ENCODE measurements around the gene OR9Q1. TPM values are rescaled to one million over a fixed set of nuclear protein-coding genes. Genes with fewer than 3 reads are reported as not detected.

OR9Q1 gene
- total and polyA plus RNA-seq, 2 of the 8 experiments (the other 6 are each of a cell fraction or from before 2014, with no cell fraction given) = not detected

- no peak overlapping the region for H3K4me3 ChIP-seq (ENCODE audit: extremely low read depth in 1 of 4, insufficient read depth in 2 of 4, low read depth in 3 of 4, low read length in 4 of 4)
- ChIA-PET CTCF (ENCODE audit: partially characterized antibody) (no interaction called here), POLR2A (ENCODE audit: partially characterized antibody) (no interaction called here)
- no peaks in the 10 kb centered on the region for H3K23me2 ChIP-seq (ENCODE audit: low read depth, low read length)
- no peak overlapping the region for H2BK5ac ChIP-seq (ENCODE audit: low read depth, low read length)
- H2AFZ ChIP-seq (ENCODE audit: low read length) = no peak overlapping the region
- no peak for FAIRE-seq
- H3K4me1 ChIP-seq (replicated peaks in 1 of 4; ENCODE audit: control insufficient read depth in 3 of 4, insufficient read depth in 4 of 4, low read length in 3 of 4) = no peaks in the 10 kb centered on the region
- WGBS, 2 experiments (ENCODE audit: extremely low coverage in 1 of 2, insufficient coverage in 1 of 2, insufficient read length in 1 of 2, insufficient replicate concordance in 2 of 2, low coverage in 1 of 2, low lambda C conversion rate in 2 of 2, missing lambda C conversion rate in 1 of 2) = 39% methylated on average over 2 of the region's 2 CpGs; no CpG with 5 or more reads in 1 of the 2 experiments
- H3K9ac ChIP-seq (replicated peaks in 1 of 4; ENCODE audit: extremely low read depth in 1 of 4, low read depth in 3 of 4, low read length in 3 of 4) = no peak overlapping the region
- no peak overlapping the region for H2BK20ac ChIP-seq (ENCODE audit: low read length)
- H4K91ac ChIP-seq (replicated peaks; ENCODE audit: insufficient read length, low read length) = no peak overlapping the region
- H2BK120ac ChIP-seq (replicated peaks; ENCODE audit: low read depth, low read length) = no peak overlapping the region
- H3K56ac ChIP-seq (replicated peaks; ENCODE audit: insufficient read length, low read depth, low read length) = no peak overlapping the region
- H3K4ac ChIP-seq (replicated peaks; ENCODE audit: insufficient read length, low read depth, low read length) = no peak overlapping the region
- no peaks in the 10 kb centered on the region for H3K79me1 ChIP-seq (ENCODE audit: low read depth, low read length)
- H2BK12ac ChIP-seq (ENCODE audit: low read depth, low read length) = no peak overlapping the region
- no peaks in the 10 kb centered on the region for H4K20me1 ChIP-seq (replicated peaks in 1 of 2; ENCODE audit: control insufficient read depth in 1 of 2, insufficient read depth in 2 of 2, low read length in 2 of 2)
- H3K4me2 ChIP-seq (ENCODE audit: insufficient read depth in 1 of 2, low read depth in 2 of 2, low read length in 2 of 2) = no peak overlapping the region
- no peak overlapping the region for H2AK5ac ChIP-seq (ENCODE audit: low read depth, low read length)
- H4K5ac ChIP-seq (ENCODE audit: insufficient read length, low read depth, low read length) = no peak overlapping the region
- no peak overlapping the region for H3K23ac ChIP-seq (ENCODE audit: insufficient read length)
- no peak overlapping the region for H3K27ac ChIP-seq (ENCODE audit: low read depth, low read length)
- DNase-seq (ENCODE audit: low read depth in 1 of 2, low spot score in 2 of 2) = no peak
- no peaks in the 10 kb centered on the region for H3K27me3 ChIP-seq (replicated peaks in 1 of 4; ENCODE audit: control insufficient read depth in 3 of 4, extremely low read depth in 1 of 4, insufficient read depth in 3 of 4, low read length in 3 of 4)
- no peaks in the 10 kb centered on the region for H3K9me3 ChIP-seq (ENCODE audit: insufficient read depth in 2 of 2, low read depth in 1 of 2, low read length in 1 of 2)
- H3K79me2 ChIP-seq (ENCODE audit: control insufficient read depth in 1 of 2, insufficient read depth in 2 of 2, low read length in 2 of 2) = no peaks in the 10 kb centered on the region
- no peak overlapping the region for H3K14ac ChIP-seq (ENCODE audit: insufficient read length)
- no peak overlapping the region for H2BK15ac ChIP-seq (ENCODE audit: low read length)
- H3K36me3 ChIP-seq (ENCODE audit: control insufficient read depth in 2 of 4, insufficient read depth in 4 of 4, low read length in 3 of 4) = no peaks in the 10 kb centered on the region
- no peak overlapping the region for H4K8ac ChIP-seq (ENCODE audit: extremely low read depth, insufficient read depth, low read length)
- no peak overlapping the region for H3K18ac ChIP-seq (ENCODE audit: extremely low read depth, low read length)
- TF ChIP-seq KDM4A (IDR thresholded peaks at IDR 0.05; ENCODE audit: low read depth, low read length, severe bottlenecking) (no peak), EGR1 (IDR thresholded peaks at IDR 0.05; ENCODE audit: borderline replicate concordance, low read depth, low read length) (no peak), SP2 (IDR thresholded peaks at IDR 0.05; ENCODE audit: low read length) (no peak)
Measured at GRCh38 chr11:58075781-58076180, 52.1 kb downstream of the OR9Q1 start.
